Measurements from ENCODE around the gene SUDS3. TPM values are rescaled to one million over a fixed set of nuclear protein-coding genes. Genes with fewer than 3 reads are reported as not detected.
A peak's percentile ranks its signal among the peaks of the same experiment; 100 is the strongest.
"Not testable (repeated sequence)": the region's sequence is repeated elsewhere in the genome, so short reads cannot be mapped to it uniquely, and the experiment has no call there.

The SUDS3 gene
- polyA plus RNA-seq, 3 donors from 2014 or later, result 12.2 to 13.0 (median 12.5) TPM

GRCh38 chr12:118345355-118345754 lies 31.0 kb upstream of the SUDS3 start:
- no peak for DNase-seq
- H3K4me3 Mint-ChIP-seq, result peak overlapping the region in 1 of 5 donors; percentile 2
- no peaks in the 10 kb centered on the region for H3K27me3 Mint-ChIP-seq (ENCODE audit: low read depth in 3 of 3)
- H3K27ac Mint-ChIP-seq, result peak overlapping the region; percentile 30 to 70 (median 44)
- H3K9me3 Mint-ChIP-seq, result no peaks in the 10 kb centered on the region
- peaks cover 56 to 82% of the 10 kb centered on the region in 2 donors for H3K4me1 Mint-ChIP-seq
- no peaks in the 10 kb centered on the region for H3K36me3 Mint-ChIP-seq

- H3K4me3 Mint-ChIP-seq, result peak overlapping the region; percentile 21 to 68 (median 28)
- no peaks in the 10 kb centered on the region for H3K9me3 Mint-ChIP-seq
- H3K4me1 Mint-ChIP-seq, result peaks cover 58 to 87% of the 10 kb centered on the region in 2 donors
- DNase-seq, result peak in 1 of 3 donors; percentile 15
- no peaks in the 10 kb centered on the region for H3K36me3 Mint-ChIP-seq
- H3K27me3 Mint-ChIP-seq (ENCODE audit: low read depth in 3 of 3), result no peaks in the 10 kb centered on the region
- peak overlapping the region; percentile 32 to 79 (median 68) for H3K27ac Mint-ChIP-seq
Observed at GRCh38 chr12:118346895-118347294, 29.5 kb upstream of the SUDS3 start.

GRCh38 chr12:118347916-118348315 lies 28.4 kb upstream of the SUDS3 start:
- Mint-ChIP-seq H3K27ac (peak overlapping the region; percentile 54 to 81 (median 68)), H3K36me3 (peaks cover 0 to under 1% (median 0%) of the 10 kb centered on the region in 3 donors), H3K27me3 (ENCODE audit: low read depth in 3 of 3) (no peaks in the 10 kb centered on the region), H3K9me3 (no peaks in the 10 kb centered on the region), H3K4me1 (peaks cover 55 to 81% of the 10 kb centered on the region in 2 donors), H3K4me3 (peak overlapping the region in 4 of 5 donors; percentile 21 to 68 (median 29))
- no peak for DNase-seq

DNA sequence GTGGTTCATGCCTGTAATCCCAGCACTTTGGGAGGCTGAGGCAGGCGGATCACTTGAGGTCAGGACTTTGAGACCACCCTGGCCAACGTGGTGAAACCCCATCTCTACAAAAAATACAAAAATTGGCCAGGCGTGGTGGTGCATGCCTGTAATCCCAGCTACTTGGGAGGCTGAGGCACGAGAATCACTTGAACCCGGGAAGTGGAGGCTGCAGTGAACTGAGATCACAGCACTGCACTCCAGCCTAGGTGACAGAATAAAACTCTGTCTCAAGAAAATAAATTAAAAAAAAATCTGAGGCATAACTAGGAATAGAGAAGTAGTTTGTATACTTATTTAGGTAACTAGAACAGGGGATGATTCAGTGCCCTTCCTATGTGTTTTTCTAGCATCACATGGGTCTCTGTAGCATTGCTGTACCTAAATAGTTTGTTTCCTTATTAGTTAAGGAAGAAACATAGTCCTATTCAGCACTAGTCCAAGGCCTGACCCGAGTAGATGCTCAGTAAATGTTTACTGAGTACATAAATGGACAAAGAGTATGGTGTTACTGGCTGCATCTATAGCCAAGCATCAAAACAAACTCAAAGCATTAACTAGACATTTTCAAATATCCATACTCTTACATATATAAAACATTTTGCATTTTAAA lies 25.3 kb upstream of the SUDS3 start:
- H3K4me1 Mint-ChIP-seq, result peaks cover 66 to 88% of the 10 kb centered on the region in 2 donors
- peak overlapping the region in 1 of 6 donors; percentile 36 for H3K27ac Mint-ChIP-seq
- DNase-seq, result no peak

GRCh38 chr12:118353721-118354120 lies 22.6 kb upstream of the SUDS3 start:
- Mint-ChIP-seq H3K9me3 (no peaks in the 10 kb centered on the region), H3K4me1 (peaks cover 67 to 88% of the 10 kb centered on the region in 2 donors), H3K27me3 (ENCODE audit: low read depth in 3 of 3) (no peaks in the 10 kb centered on the region), H3K4me3 (peak overlapping the region in 1 of 5 donors; percentile 26), H3K36me3 (peaks cover 3 to 11% (median 4%) of the 10 kb centered on the region in 3 donors), H3K27ac (peak overlapping the region in 5 of 6 donors; percentile 19 to 81 (median 51))
- DNase-seq, result no peak

More for the DNA sequence above, 25.3 kb upstream of the SUDS3 start:
- peaks cover 3 to 11% (median 4%) of the 10 kb centered on the region in 3 donors for H3K36me3 Mint-ChIP-seq
- no peak overlapping the region for H3K4me3 Mint-ChIP-seq
- H3K9me3 Mint-ChIP-seq, result no peaks in the 10 kb centered on the region
- no peaks in the 10 kb centered on the region for H3K27me3 Mint-ChIP-seq (ENCODE audit: low read depth in 3 of 3)

GRCh38 chr12:118354503-118354902 lies 21.9 kb upstream of the SUDS3 start:
- H3K9me3 Mint-ChIP-seq; DNase-seq; H3K27me3 Mint-ChIP-seq (ENCODE audit: low read depth in 3 of 3): not testable (repeated sequence)
- Mint-ChIP-seq H3K4me1 (peaks cover 71 to 89% of the 10 kb centered on the region in 2 donors), H3K4me3 (peak overlapping the region in 3 of 5 donors; percentile 11 to 55 (median 52)), H3K27ac (peak overlapping the region; percentile 51 to 98 (median 75)), H3K36me3 (peaks cover 3 to 11% (median 4%) of the 10 kb centered on the region in 3 donors)

GRCh38 chr12:118354903-118355302 lies 21.5 kb upstream of the SUDS3 start:
- peak overlapping the region in 3 of 5 donors; percentile 26 to 55 (median 48) for H3K4me3 Mint-ChIP-seq
- no peaks in the 10 kb centered on the region for H3K27me3 Mint-ChIP-seq (ENCODE audit: low read depth in 3 of 3)
- H3K27ac Mint-ChIP-seq, result peak overlapping the region; percentile 34 to 98 (median 72)

GRCh38 chr12:118355843-118356242 lies 20.5 kb upstream of the SUDS3 start:
- H3K27ac Mint-ChIP-seq, result peak overlapping the region; percentile 61 to 98 (median 90)
- no peaks in the 10 kb centered on the region for H3K27me3 Mint-ChIP-seq (ENCODE audit: low read depth in 3 of 3)
- no peaks in the 10 kb centered on the region for H3K9me3 Mint-ChIP-seq
- no peak for DNase-seq
- H3K4me1 Mint-ChIP-seq, result peaks cover 75 to 88% of the 10 kb centered on the region in 2 donors
- H3K36me3 Mint-ChIP-seq, result peaks cover 3 to 11% (median 6%) of the 10 kb centered on the region in 3 donors
- H3K4me3 Mint-ChIP-seq, result peak overlapping the region in 4 of 5 donors; percentile 15 to 60 (median 48)

More at GRCh38 chr12:118354903-118355302, 21.5 kb upstream of the SUDS3 start:
- no peak for DNase-seq
- Mint-ChIP-seq H3K36me3 (peaks cover 3 to 11% (median 6%) of the 10 kb centered on the region in 3 donors), H3K4me1 (peaks cover 75 to 89% of the 10 kb centered on the region in 2 donors), H3K9me3 (no peaks in the 10 kb centered on the region)

DNA sequence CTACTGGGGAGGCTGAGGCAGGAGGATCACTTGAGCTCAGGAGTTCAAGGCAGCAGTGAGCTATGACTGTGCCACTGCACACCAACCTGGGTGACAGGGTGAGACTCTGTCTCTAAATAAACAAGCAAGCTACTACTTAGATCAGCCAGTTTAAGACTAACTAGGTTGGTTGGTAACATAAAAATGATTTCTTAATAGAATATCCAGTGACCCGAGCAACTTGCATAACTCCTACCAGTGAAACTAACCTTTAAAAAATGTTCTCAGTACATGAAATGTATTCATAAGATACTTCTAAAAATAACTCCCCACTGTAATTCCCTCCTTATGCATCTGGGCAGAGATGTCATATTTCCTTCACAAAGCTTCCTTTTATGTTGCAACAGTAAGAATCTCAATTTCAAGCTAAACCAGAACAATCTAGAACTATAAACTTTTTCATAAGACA lies 19.5 kb upstream of the SUDS3 start:
- H3K36me3 Mint-ChIP-seq, result peaks cover 3 to 11% (median 6%) of the 10 kb centered on the region in 3 donors
- DNase-seq, result no peak
- H3K27ac Mint-ChIP-seq, result peak overlapping the region; percentile 77 to 98 (median 93)
- H3K4me3 Mint-ChIP-seq, result peak overlapping the region; percentile 88 to 100 (median 94)
- H3K27me3 Mint-ChIP-seq (ENCODE audit: low read depth in 3 of 3), result no peaks in the 10 kb centered on the region
- no peaks in the 10 kb centered on the region for H3K9me3 Mint-ChIP-seq
- peaks cover 72 to 78% of the 10 kb centered on the region in 2 donors for H3K4me1 Mint-ChIP-seq

DNA sequence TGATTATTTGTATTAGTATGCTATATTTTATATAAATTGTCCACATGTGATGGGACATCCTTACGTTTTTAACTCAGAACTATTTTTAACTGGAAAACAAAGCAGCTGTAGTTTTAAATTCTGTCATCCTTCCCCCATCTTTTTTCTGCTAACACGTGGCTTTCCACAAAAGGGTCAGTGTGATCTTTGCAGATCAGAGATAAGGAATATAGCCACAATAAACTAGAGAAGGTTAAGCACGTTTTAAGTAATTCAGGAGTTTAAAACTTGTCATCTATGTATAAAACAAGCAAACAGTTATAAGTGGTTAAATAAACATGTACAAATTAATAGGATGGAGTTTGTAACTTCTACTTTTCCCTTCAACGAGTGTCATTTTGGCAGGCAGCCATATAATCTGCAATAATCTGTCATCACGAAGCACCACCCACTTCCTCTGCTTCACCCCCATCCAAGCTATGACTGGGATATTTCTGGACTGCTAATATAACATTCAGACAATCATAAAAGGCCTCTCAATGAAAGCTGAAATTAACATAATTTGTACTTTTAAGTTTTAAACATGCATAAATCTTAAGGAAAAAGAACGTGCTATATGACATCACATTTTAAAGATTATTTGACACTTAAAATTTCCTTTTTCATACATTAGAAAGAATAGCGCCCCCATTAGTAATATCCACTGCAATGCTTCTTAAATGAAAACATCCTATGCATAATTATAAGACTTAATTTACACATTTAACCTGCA lies 18.9 kb upstream of the SUDS3 start:
- Mint-ChIP-seq H3K9me3 (no peaks in the 10 kb centered on the region), H3K4me3 (peak overlapping the region; percentile 88 to 100 (median 94)), H3K27me3 (ENCODE audit: low read depth in 3 of 3) (no peaks in the 10 kb centered on the region), H3K27ac (peak overlapping the region; percentile 77 to 98 (median 93)), H3K36me3 (peaks cover 3 to 11% (median 6%) of the 10 kb centered on the region in 3 donors), H3K4me1 (peaks cover 73 to 82% of the 10 kb centered on the region in 2 donors)
- peak; percentile 65 to 71 (median 70) for DNase-seq

- H3K9me3 Mint-ChIP-seq, result no peaks in the 10 kb centered on the region
- peak overlapping the region; percentile 88 to 100 (median 94) for H3K4me3 Mint-ChIP-seq
- peak overlapping the region; percentile 92 to 98 (median 95) for H3K27ac Mint-ChIP-seq
- H3K27me3 Mint-ChIP-seq (ENCODE audit: low read depth in 3 of 3), result no peaks in the 10 kb centered on the region
- H3K36me3 Mint-ChIP-seq, result peaks cover 3 to 10% (median 6%) of the 10 kb centered on the region in 3 donors
- H3K4me1 Mint-ChIP-seq, result peaks cover 70 to 80% of the 10 kb centered on the region in 2 donors
- no peak for DNase-seq
Observed at GRCh38 chr12:118358008-118358359, 18.4 kb upstream of the SUDS3 start.

- peak overlapping the region; percentile 88 to 100 (median 94) for H3K4me3 Mint-ChIP-seq
- no peaks in the 10 kb centered on the region for H3K27me3 Mint-ChIP-seq (ENCODE audit: low read depth in 3 of 3)
- H3K4me1 Mint-ChIP-seq, result peaks cover 67 to 79% of the 10 kb centered on the region in 2 donors
- peaks cover 3 to 6% (median 4%) of the 10 kb centered on the region in 3 donors for H3K36me3 Mint-ChIP-seq
- DNase-seq, result peak in 2 of 3 donors; percentile 25 to 30
- H3K27ac Mint-ChIP-seq, result peak overlapping the region; percentile 92 to 98 (median 95)
- H3K9me3 Mint-ChIP-seq, result no peaks in the 10 kb centered on the region
Observed at GRCh38 chr12:118358612-118359540, 17.5 kb upstream of the SUDS3 start.

GRCh38 chr12:118359541-118359915 lies 16.8 kb upstream of the SUDS3 start:
- H3K9me3 Mint-ChIP-seq, result no peaks in the 10 kb centered on the region
- peaks cover 0 to 3% (median 0%) of the 10 kb centered on the region in 3 donors for H3K36me3 Mint-ChIP-seq
- H3K4me1 Mint-ChIP-seq, result peaks cover 66 to 79% of the 10 kb centered on the region in 2 donors
- peak overlapping the region; percentile 88 to 100 (median 94) for H3K4me3 Mint-ChIP-seq
- no peaks in the 10 kb centered on the region for H3K27me3 Mint-ChIP-seq (ENCODE audit: low read depth in 3 of 3)
- H3K27ac Mint-ChIP-seq, result peak overlapping the region; percentile 92 to 98 (median 95)
- DNase-seq, result peak in 2 of 3 donors; percentile 46 to 49

All from immature natural killer cell (primary cell).